WTC11 (cell line): ENCODE data around the gene ZNF609.

Experiments used
- CTCF ChIP-seq: fragments of 200-600 bp; IDR thresholded peaks from 2 replicates; pipeline ENCODE4 v1.8.0; 2022; ENCODE audit warnings: antibody characterized with exemption
- GTF2I ChIP-seq: fragments of 250-450 bp; sonication (Bioruptor Pico); conservative IDR thresholded peaks from 2 replicates; pipeline ENCODE4 v1.4.0; 2021; ENCODE audit warnings: mild to moderate bottlenecking
- ZNF425 ChIP-seq: fragments of 250-450 bp; sonication (Bioruptor Pico); conservative IDR thresholded peaks from 2 replicates; pipeline ENCODE4 v1.9.0; 2021; ENCODE audit warnings: mild to moderate bottlenecking
- TF ChIP-seq, protein P1 (sequence below): sonication (generic); formaldehyde crosslinking; IDR thresholded peaks from 2 replicates; pipeline ENCODE4 v1.8.1; 2023; ENCODE audit warnings: mild to moderate bottlenecking, missing genetic modification reagents, borderline replicate concordance

DNA sequence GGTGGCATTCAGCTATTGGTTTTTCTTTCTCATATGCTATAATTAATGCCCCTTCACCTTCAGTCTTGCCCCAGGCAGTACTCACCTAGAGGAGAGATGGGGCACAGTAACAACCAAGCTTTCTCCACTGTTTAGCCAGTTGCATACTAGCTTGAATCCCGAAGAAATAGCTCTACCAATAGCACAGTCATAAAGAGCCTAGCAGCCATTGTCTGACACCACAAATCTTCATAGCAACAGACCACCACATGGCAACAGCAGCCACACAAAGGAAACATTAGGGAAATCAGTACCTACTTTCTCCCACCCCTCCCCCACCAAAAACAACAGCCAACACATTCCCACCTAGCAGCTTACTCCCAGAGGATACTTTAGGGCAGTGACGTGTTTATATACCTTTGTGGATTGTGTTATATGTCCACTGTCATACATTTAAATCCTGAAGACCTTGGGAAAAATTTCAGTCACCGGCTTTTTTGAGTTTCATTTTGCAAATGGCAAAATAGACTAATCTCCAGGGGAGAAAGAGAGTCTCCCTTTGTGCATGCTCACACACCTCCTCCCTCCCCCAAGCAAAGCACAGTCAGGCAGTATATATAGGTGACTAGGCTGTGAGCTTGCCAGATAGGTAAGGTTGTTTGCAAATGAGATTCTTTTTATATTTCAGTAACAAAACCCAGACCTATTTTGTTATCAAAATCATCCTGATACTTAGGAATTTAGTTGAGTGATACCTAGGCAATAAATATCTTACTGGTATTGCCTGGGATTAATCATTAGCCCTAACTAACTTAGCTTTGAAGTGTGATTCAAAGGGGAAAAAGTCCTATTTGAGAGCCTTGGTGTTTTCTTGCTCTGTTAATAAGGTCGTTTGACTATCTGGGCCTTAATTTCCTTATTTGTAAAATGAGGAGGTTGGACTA is 174.5 kb downstream of the ZNF609 start:
- TF ChIP-seq, protein P1, sequence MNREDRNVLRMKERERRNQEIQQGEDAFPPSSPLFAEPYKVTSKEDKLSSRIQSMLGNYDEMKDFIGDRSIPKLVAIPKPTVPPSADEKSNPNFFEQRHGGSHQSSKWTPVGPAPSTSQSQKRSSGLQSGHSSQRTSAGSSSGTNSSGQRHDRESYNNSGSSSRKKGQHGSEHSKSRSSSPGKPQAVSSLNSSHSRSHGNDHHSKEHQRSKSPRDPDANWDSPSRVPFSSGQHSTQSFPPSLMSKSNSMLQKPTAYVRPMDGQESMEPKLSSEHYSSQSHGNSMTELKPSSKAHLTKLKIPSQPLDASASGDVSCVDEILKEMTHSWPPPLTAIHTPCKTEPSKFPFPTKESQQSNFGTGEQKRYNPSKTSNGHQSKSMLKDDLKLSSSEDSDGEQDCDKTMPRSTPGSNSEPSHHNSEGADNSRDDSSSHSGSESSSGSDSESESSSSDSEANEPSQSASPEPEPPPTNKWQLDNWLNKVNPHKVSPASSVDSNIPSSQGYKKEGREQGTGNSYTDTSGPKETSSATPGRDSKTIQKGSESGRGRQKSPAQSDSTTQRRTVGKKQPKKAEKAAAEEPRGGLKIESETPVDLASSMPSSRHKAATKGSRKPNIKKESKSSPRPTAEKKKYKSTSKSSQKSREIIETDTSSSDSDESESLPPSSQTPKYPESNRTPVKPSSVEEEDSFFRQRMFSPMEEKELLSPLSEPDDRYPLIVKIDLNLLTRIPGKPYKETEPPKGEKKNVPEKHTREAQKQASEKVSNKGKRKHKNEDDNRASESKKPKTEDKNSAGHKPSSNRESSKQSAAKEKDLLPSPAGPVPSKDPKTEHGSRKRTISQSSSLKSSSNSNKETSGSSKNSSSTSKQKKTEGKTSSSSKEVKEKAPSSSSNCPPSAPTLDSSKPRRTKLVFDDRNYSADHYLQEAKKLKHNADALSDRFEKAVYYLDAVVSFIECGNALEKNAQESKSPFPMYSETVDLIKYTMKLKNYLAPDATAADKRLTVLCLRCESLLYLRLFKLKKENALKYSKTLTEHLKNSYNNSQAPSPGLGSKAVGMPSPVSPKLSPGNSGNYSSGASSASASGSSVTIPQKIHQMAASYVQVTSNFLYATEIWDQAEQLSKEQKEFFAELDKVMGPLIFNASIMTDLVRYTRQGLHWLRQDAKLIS (CRISPR knock-in tag): no peak
- TF ChIP-seq ZNF425 (CRISPR knock-in tag) (no peak), CTCF (no peak), GTF2I (CRISPR knock-in tag) (no peak)
